ENCODE data around the gene ST6GALNAC3. TPM values are rescaled to one million over a fixed set of nuclear protein-coding genes. Genes with fewer than 3 reads are reported as not detected.

The ST6GALNAC3 gene
- total RNA-seq, 1 experiment from 2014 or later: 2.2 TPM

DNA sequence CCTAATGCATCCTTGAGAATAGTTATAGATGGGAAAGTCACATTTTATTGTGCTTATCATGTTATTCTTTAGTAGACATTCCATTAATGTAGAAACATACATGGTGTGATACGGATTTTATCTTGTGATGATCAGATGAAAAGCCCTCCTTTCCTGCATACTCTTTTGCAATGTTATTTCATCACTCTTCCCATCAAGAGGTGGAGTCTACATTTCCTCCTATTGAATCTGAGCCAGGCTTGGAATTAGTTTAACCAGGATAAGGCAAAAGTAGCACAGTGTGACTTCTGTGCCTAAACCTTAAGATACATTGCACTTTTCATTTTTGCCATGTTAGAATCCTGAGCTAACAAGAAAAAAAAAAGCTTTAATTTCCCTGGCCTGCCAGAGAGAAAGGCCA lies 399.0 kb downstream of the ST6GALNAC3 start:
- H3K27me3 ChIP-seq (ENCODE audit: insufficient read depth, low read length): no peaks in the 10 kb centered on the region
- no peak overlapping the region for H3K9ac ChIP-seq (ENCODE audit: low read length)
- ChIA-PET POLR2A (no interaction called here), RAD21 (ENCODE audit: low non-redundant PET in 1 of 2, low total read pairs in 2 of 2, uncharacterized antibody in 2 of 2, unreplicated experiment in 2 of 2) (no interaction called here), CTCF (no interaction called here)
- no peak overlapping the region for H3K4me3 ChIP-seq (replicated peaks in 1 of 2; ENCODE audit: low read depth in 1 of 2, low read length in 2 of 2)
- no peaks in the 10 kb centered on the region for H3K79me2 ChIP-seq (ENCODE audit: insufficient read depth, low read length)
- H3K27ac ChIP-seq (ENCODE audit: low read depth, low read length): no peak overlapping the region
- TF ChIP-seq ELF1 (IDR thresholded peaks at IDR 0.05; ENCODE audit: borderline replicate concordance, low read depth) (no peak), FOSL1 (IDR thresholded peaks at IDR 0.05; ENCODE audit: low read depth) (no peak), TCF7L2 (IDR thresholded peaks at IDR 0.05; ENCODE audit: borderline replicate concordance, extremely low read depth, insufficient read depth, insufficient read length) (no peak), SP1 (IDR thresholded peaks at IDR 0.05; ENCODE audit: low read depth) (no peak), SIN3A (IDR thresholded peaks at IDR 0.05; ENCODE audit: low read depth) (no peak), EZH2phosphoT487 (IDR thresholded peaks at IDR 0.05; ENCODE audit: borderline replicate concordance) (no peak), EGR1 (IDR thresholded peaks at IDR 0.05; ENCODE audit: low read depth) (no peak), ZNF274 (IDR thresholded peaks at IDR 0.05; ENCODE audit: low read depth, low read length) (no peak), RAD21 (IDR thresholded peaks at IDR 0.05; ENCODE audit: low read depth) (no peak)
- TF ChIP-seq, protein P1, sequence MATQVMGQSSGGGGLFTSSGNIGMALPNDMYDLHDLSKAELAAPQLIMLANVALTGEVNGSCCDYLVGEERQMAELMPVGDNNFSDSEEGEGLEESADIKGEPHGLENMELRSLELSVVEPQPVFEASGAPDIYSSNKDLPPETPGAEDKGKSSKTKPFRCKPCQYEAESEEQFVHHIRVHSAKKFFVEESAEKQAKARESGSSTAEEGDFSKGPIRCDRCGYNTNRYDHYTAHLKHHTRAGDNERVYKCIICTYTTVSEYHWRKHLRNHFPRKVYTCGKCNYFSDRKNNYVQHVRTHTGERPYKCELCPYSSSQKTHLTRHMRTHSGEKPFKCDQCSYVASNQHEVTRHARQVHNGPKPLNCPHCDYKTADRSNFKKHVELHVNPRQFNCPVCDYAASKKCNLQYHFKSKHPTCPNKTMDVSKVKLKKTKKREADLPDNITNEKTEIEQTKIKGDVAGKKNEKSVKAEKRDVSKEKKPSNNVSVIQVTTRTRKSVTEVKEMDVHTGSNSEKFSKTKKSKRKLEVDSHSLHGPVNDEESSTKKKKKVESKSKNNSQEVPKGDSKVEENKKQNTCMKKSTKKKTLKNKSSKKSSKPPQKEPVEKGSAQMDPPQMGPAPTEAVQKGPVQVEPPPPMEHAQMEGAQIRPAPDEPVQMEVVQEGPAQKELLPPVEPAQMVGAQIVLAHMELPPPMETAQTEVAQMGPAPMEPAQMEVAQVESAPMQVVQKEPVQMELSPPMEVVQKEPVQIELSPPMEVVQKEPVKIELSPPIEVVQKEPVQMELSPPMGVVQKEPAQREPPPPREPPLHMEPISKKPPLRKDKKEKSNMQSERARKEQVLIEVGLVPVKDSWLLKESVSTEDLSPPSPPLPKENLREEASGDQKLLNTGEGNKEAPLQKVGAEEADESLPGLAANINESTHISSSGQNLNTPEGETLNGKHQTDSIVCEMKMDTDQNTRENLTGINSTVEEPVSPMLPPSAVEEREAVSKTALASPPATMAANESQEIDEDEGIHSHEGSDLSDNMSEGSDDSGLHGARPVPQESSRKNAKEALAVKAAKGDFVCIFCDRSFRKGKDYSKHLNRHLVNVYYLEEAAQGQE (IDR thresholded peaks at IDR 0.05; ENCODE audit: low read depth): no peak
- TF ChIP-seq, protein P2, sequence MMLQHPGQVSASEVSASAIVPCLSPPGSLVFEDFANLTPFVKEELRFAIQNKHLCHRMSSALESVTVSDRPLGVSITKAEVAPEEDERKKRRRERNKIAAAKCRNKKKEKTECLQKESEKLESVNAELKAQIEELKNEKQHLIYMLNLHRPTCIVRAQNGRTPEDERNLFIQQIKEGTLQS (IDR thresholded peaks at IDR 0.05): no peak
- DNase-seq (ENCODE audit: low read depth, low spot score): no peak
- no peak overlapping the region for H3K4me2 ChIP-seq (ENCODE audit: low read length)
- no peaks in the 10 kb centered on the region for H3K4me1 ChIP-seq (ENCODE audit: control insufficient read depth in 1 of 2, insufficient read depth in 2 of 2, low read length in 2 of 2)
- H2AFZ ChIP-seq (ENCODE audit: low read depth, low read length, poor library complexity, severe bottlenecking): no peak overlapping the region
- 0 out of 2 replicates have a peak, but pooled peaks cover 3% of the 10 kb centered on the region for H3K9me2 ChIP-seq (ENCODE audit: insufficient read depth)
- BruUV-seq (replicated peaks): no TSS peak
- H3K9me3 ChIP-seq (ENCODE audit: control insufficient read depth in 1 of 2, insufficient read depth in 1 of 2, low read depth in 1 of 2, low read length in 2 of 2): no peaks in the 10 kb centered on the region
- H4K20me1 ChIP-seq (ENCODE audit: insufficient read depth): no peaks in the 10 kb centered on the region
- no peaks in the 10 kb centered on the region for H3K36me3 ChIP-seq (ENCODE audit: control insufficient read depth in 1 of 2, insufficient read depth in 2 of 2, low read length in 2 of 2)
- no peak for ATAC-seq
- intact Hi-C loops (cut with micrococcal nuclease): no loop called here

Measured in HCT116 (cell line).